ENCODE data around the gene EXOC6B. TPM values are rescaled to one million over a fixed set of nuclear protein-coding genes. Genes with fewer than 3 reads are reported as not detected.

Gene EXOC6B
- total RNA-seq, 1 experiment from 2014 or later, result 26.5 TPM

DNA sequence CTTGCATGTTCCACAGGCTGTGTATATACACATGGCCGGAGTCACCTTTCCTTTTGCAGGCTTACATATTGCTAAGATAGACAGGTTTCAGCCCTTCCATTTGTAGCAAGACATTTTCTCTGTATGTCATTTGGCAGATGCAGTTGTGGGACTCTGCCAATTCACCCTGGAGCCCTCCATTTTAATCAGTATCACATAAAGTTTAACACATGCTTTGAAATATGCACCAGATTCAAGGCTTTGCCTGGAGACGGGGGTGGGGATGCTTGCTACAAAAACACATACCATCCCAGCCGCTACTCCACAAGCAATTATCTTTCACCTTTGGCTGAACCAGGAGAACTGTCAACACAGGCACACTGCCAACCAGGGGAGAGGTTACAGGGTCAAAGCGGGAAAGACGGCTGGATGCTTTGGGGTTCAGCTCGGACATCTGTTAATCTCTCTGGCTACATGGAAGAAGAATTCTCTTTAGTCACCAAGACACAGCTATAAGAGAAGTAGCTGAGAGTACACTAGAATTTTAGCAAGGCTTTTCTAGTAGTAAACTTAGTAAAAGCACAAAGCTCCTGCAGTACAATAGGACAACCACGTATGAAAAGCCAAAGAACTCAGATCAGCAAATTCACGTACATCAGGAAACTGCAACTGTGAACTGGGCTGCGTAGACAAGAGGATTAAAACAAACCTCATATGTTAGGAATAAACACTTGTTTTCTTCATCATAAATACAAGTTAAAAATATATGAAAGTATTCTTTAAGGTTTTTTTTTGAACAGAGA, 130.9 kb downstream of the EXOC6B start:
- Histone ChIP-seq H3K27me3 (replicated peaks) (no peaks in the 10 kb centered on the region), H3K4me1 (replicated peaks) (peaks cover 8% of the 10 kb centered on the region), H3K4me3 (no peak overlapping the region), H3K27ac (no peak overlapping the region), H3K36me3 (no peaks in the 10 kb centered on the region), H3K9me3 (replicated peaks) (no peaks in the 10 kb centered on the region)
- DNase-seq (ENCODE audit: low read depth in 1 of 2, low spot score in 2 of 2), result peak; percentile 47 to 49

GRCh38 chr2:72689579-72690195, 136.1 kb downstream of the EXOC6B start:
- Histone ChIP-seq H3K36me3 (no peaks in the 10 kb centered on the region), H3K4me1 (replicated peaks) (peaks cover 3% of the 10 kb centered on the region), H3K9me3 (replicated peaks) (no peaks in the 10 kb centered on the region), H3K4me3 (no peak overlapping the region), H3K27me3 (replicated peaks) (no peaks in the 10 kb centered on the region), H3K27ac (no peak overlapping the region)
- no peak for DNase-seq (ENCODE audit: low read depth in 1 of 2, low spot score in 2 of 2)

DNA sequence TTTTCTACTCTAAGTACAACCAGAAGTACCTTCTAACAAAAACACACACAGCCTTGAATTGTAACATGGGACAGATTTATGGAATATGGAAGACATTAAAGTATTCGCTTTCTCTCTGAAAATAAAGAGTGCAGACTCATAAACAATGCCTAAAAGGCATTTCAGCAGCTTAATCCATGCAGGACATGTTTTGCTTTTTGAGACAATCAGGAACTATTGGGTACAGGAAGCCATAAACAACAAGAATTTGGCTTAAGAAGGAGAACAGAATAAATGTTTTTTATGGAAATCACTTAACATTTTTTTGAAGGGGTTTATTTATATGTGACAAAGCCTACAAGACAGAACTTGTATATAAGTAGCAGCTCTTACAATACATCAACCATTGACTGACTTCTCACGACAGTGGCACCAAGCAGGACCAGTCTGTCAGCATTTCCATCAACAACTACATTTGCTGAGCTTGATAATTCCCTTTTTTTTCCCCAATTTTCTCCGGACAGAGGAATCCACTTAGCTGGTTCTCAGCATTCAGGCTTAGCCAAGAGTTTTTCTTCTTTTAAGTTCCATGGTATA, 140.1 kb downstream of the EXOC6B start:
- Histone ChIP-seq H3K36me3 (no peaks in the 10 kb centered on the region), H3K27ac (no peak overlapping the region), H3K27me3 (replicated peaks) (no peaks in the 10 kb centered on the region), H3K4me3 (no peak overlapping the region), H3K4me1 (replicated peaks) (no peaks in the 10 kb centered on the region), H3K9me3 (replicated peaks) (no peaks in the 10 kb centered on the region)
- DNase-seq (ENCODE audit: low read depth in 1 of 2, low spot score in 2 of 2), result no peak

- Histone ChIP-seq H3K9me3 (replicated peaks) (no peaks in the 10 kb centered on the region), H3K4me3 (no peak overlapping the region), H3K27ac (no peak overlapping the region), H3K36me3 (no peaks in the 10 kb centered on the region), H3K4me1 (replicated peaks) (peaks cover 14% of the 10 kb centered on the region), H3K27me3 (replicated peaks) (no peaks in the 10 kb centered on the region)
- DNase-seq (ENCODE audit: low read depth in 1 of 2, low spot score in 2 of 2), result no peak
Measured at GRCh38 chr2:72682061-72682460, 143.8 kb downstream of the EXOC6B start.

DNA sequence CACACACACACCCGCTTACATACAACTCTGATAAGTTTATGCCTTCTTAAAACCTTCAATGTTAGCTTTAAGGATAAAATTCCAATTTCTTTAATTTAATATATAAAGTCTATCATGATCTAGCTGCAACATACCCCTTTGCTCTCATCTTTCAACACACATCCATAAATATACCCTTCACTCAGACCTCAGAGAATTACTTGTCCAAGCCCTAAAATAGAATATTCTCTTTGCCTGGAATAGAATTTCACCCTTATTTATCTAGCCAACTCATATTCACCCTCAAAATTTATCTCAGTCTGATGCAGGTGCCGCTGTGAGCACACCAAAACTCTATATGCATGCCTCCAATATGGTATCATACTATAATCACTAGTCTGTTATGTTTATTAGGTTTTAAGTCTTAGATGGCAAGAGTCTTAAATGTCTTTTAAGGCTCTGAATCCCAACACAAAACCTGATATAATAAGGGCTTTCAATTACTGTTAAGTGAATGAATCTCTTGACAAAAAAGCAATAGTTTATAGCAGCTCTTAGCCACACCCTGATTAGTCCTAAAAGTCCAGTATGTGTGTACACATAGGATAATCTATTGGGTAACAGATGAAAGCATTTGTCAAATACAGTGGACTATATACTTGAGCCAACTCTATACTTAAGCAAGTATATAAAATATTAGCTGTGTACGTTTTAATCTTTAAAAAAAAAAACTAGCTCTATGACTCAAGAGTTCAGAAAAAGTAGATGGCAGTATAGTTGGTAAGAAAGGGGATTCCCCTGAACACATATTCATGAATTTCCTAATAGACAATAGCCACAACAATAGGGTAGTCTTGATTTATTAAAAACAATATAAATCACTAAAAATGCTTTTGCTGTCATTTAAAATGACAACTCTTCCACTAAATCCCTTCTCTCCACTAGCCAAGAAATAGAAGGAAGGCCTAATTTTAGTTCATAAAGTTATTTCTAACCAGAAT, 144.5 kb downstream of the EXOC6B start:
- DNase-seq (ENCODE audit: low read depth in 1 of 2, low spot score in 2 of 2), result no peak
- Histone ChIP-seq H3K4me1 (replicated peaks) (peaks cover 21% of the 10 kb centered on the region), H3K4me3 (no peak overlapping the region), H3K27ac (no peak overlapping the region), H3K27me3 (replicated peaks) (no peaks in the 10 kb centered on the region), H3K36me3 (no peaks in the 10 kb centered on the region), H3K9me3 (replicated peaks) (no peaks in the 10 kb centered on the region)

GRCh38 chr2:72678024-72678423, 147.8 kb downstream of the EXOC6B start:
- no peak for DNase-seq (ENCODE audit: low read depth in 1 of 2, low spot score in 2 of 2)
- no peaks in the 10 kb centered on the region for H3K9me3 ChIP-seq (replicated peaks)
- no peak overlapping the region for H3K27ac ChIP-seq
- H3K27me3 ChIP-seq (replicated peaks), result no peaks in the 10 kb centered on the region
- H3K4me3 ChIP-seq, result no peak overlapping the region
- no peaks in the 10 kb centered on the region for H3K36me3 ChIP-seq
- H3K4me1 ChIP-seq (replicated peaks), result peaks cover 31% of the 10 kb centered on the region

- Histone ChIP-seq H3K27ac (peak overlapping the region; percentile 55), H3K27me3 (replicated peaks) (no peaks in the 10 kb centered on the region), H3K9me3 (replicated peaks) (no peaks in the 10 kb centered on the region), H3K4me3 (no peak overlapping the region), H3K36me3 (no peaks in the 10 kb centered on the region), H3K4me1 (replicated peaks) (peaks cover 31% of the 10 kb centered on the region)
- peak in 1 of 2 experiments; percentile 59 for DNase-seq (ENCODE audit: low read depth in 1 of 2, low spot score in 2 of 2)
Measured at GRCh38 chr2:72676341-72677025, 149.3 kb downstream of the EXOC6B start.

DNA sequence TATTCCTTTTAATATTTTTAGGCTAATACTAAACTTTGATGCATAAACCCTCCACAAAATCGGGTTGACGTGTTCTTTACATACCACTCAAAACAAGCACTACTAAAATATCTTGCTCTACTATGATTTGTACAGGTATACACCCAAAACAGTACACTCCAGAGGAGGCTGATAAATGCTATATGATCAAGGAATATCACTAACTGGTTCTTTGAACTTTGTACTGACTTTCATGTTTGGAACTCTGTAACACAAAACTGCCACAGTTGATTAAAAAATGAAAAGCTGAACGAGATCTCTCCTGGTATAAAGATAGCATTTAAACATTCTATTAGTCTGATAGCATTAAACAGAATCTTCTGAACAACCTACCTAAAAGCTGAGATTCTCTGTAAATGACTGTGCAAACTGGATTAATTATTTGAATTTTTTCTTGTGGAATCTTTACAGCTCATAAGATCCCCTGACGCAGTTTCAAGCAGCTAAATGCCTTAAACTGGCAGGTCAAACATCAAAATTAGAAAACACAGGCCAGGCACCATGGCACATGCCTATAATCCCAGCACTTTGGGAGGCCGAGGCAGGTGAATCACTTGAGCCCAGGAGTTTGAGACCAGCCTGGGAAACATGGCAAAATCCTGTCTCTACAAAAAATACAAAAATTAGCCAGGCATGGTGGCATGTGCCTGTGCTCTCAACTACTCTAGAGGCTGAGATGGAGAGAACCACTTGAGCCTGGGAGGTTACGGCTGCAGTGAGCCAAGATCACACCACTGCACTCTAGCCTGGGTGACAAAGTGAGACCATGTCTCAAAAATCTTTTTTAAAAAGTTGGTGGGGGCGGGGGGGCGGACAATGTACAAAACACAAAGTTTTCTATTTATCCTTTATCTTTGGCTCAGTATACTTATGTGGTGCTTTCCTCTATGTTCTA, 150.6 kb downstream of the EXOC6B start:
- Histone ChIP-seq H3K27me3 (replicated peaks) (no peaks in the 10 kb centered on the region), H3K4me3 (no peak overlapping the region), H3K4me1 (replicated peaks) (peaks cover 31% of the 10 kb centered on the region), H3K9me3 (replicated peaks) (no peaks in the 10 kb centered on the region), H3K36me3 (no peaks in the 10 kb centered on the region), H3K27ac (no peak overlapping the region)
- DNase-seq (ENCODE audit: low read depth in 1 of 2, low spot score in 2 of 2), result no peak

DNA sequence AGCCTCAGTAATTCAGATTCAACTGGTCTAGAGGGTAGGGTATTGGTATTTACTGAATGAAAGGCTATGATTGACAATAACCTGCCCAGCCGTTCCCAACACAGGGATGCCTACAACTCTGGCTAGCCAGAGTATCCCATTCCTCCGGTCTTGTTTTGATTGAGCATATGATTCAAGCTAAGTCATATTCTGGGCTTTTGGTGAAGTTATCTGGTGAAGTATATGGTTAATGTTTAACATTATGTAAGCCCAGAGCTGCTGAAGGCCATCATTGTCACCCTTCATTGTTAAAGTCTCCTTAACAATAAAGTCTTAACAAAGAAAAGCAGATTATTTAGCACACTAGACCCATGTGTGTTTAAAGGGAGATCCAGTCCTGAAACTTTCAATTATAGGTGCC, 152.6 kb downstream of the EXOC6B start:
- Histone ChIP-seq H3K4me3 (no peak overlapping the region), H3K27me3 (replicated peaks) (no peaks in the 10 kb centered on the region), H3K36me3 (no peaks in the 10 kb centered on the region), H3K27ac (no peak overlapping the region), H3K4me1 (replicated peaks) (peaks cover 30% of the 10 kb centered on the region), H3K9me3 (replicated peaks) (no peaks in the 10 kb centered on the region)
- no peak for DNase-seq (ENCODE audit: low read depth in 1 of 2, low spot score in 2 of 2)

GRCh38 chr2:72669121-72669520, 156.7 kb downstream of the EXOC6B start:
- Histone ChIP-seq H3K36me3 (no peaks in the 10 kb centered on the region), H3K4me1 (replicated peaks) (no peaks in the 10 kb centered on the region), H3K4me3 (no peak overlapping the region), H3K27me3 (replicated peaks) (no peaks in the 10 kb centered on the region), H3K9me3 (replicated peaks) (no peaks in the 10 kb centered on the region), H3K27ac (no peak overlapping the region)
- DNase-seq (ENCODE audit: low read depth in 1 of 2, low spot score in 2 of 2), result no peak

DNA sequence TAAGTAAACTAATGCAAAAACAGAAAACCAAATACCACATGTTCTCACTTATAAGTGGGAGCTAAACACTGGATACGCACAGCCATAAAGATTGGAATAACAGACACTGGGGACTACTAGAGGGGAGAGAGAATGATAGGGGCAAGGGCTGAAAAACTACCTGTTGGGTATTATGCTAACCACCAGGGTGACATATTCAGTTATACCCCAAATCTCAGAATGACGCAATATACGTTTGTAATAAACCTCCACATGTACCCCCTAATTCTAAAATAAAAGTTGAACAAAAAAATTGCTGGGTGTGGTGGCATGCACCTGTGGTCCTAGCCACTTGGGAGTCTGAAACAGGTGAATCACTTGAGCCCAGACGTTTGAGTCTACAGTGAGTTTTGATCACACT, 157.2 kb downstream of the EXOC6B start:
- Histone ChIP-seq H3K9me3 (replicated peaks) (no peaks in the 10 kb centered on the region), H3K4me1 (replicated peaks) (no peaks in the 10 kb centered on the region), H3K36me3 (no peaks in the 10 kb centered on the region), H3K27me3 (replicated peaks) (no peaks in the 10 kb centered on the region), H3K27ac (no peak overlapping the region), H3K4me3 (no peak overlapping the region)
- DNase-seq (ENCODE audit: low read depth in 1 of 2, low spot score in 2 of 2), result no peak

- Histone ChIP-seq H3K4me1 (replicated peaks) (no peaks in the 10 kb centered on the region), H3K27me3 (replicated peaks) (no peaks in the 10 kb centered on the region), H3K9me3 (replicated peaks) (no peaks in the 10 kb centered on the region), H3K27ac (no peak overlapping the region), H3K4me3 (no peak overlapping the region), H3K36me3 (no peaks in the 10 kb centered on the region)
- DNase-seq (ENCODE audit: low read depth in 1 of 2, low spot score in 2 of 2), result no peak
Measured at GRCh38 chr2:72665448-72665847, 160.4 kb downstream of the EXOC6B start.

Data from SJSA1 (cell line).